HG02642 (cell line): ENCODE measurements around the gene WDR4.
"Not testable (repeated sequence)": the region's sequence is repeated elsewhere in the genome, so short reads cannot be mapped to it uniquely, and the experiment has no call there.

Experiments used
- ATAC-seq: cut with Tn5 transposase; IDR thresholded peaks from one replicate; pipeline ENCODE4 v1.9.1; 2021; ENCODE audit warnings: mild to moderate bottlenecking; ENCODE audit not compliant: unreplicated experiment, poor library complexity

Gene WDR4, protein sequence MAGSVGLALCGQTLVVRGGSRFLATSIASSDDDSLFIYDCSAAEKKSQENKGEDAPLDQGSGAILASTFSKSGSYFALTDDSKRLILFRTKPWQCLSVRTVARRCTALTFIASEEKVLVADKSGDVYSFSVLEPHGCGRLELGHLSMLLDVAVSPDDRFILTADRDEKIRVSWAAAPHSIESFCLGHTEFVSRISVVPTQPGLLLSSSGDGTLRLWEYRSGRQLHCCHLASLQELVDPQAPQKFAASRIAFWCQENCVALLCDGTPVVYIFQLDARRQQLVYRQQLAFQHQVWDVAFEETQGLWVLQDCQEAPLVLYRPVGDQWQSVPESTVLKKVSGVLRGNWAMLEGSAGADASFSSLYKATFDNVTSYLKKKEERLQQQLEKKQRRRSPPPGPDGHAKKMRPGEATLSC

GRCh38 chr21:42878993-42879787 is at the start of gene WDR4:
Gene WDR4 (minus strand): TSS chr21:42879539. CDS start chr21:42879495, 44 bp downstream.
- peak; percentile 89 for ATAC-seq

- not testable (repeated sequence) for ATAC-seq
Measured at GRCh38 chr21:42927474-42928200, 48.3 kb upstream of the WDR4 start.

GRCh38 chr21:42925114-42925926 is 46.0 kb upstream of the WDR4 start, which contains the start of gene ERVH48-1:
Gene ERVH48-1 (minus strand): TSS chr21:42925630. CDS start chr21:42919006, 6,624 bp downstream.
- no peak for ATAC-seq

DNA sequence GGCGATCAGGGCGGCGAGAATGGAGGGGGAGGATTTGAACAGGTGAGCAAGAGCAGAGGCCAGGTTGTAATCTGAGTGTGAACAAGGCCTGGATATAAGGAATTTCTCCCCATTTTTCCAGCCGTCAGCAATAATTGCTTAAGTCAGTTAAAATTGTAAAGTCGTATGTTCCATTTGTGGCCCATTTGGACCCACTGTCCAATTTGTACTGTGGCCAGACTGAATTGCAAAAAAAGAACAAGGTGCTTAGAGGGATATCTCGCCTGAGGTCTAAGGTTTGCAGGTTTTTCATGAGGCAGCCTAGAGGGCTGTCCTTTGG is 45.1 kb upstream of the WDR4 start:
- no peak for ATAC-seq

DNA sequence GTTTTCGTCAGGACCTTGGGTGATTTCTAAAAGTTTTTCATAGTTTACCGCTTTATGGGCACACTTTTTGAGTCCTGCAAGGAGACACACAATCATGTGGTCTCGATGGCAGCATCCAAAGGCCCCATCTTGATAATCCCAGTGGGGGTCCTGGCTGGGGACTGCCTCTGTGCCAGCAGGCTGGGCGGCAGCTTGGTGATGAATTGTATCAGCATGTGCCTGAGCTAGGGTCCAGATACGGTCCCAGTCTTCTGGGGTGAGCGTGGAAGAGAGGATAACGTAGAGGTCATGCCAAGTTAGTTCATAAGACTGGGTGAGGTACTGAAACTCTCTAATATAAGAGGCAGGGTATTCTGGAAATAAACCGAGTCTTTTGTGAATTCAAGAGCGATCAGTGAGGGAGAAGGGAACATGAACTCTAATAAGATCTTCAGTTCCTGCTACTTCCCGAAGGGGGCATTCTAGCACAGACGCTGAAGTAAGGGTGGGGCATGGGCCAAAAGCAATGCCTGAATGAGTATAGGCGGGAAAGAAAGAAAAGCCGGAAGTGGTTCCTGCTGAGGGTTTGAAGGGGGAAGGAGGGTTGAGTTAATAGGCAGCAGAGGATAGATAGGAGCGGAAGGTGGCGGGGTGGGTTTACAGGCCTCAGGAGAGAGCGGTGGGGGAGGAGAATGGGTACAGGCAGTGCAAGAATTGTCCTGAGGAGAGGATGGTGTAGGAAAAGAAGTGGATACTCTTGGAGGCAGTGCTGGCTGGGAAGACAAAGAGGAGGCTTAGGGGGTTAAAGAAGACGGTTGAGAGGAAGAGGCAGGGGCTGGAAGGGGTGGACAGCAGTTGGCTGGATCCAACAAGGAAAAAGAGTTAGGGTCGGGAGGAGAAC is 44.5 kb upstream of the WDR4 start:
- ATAC-seq, result peak; percentile 64

DNA sequence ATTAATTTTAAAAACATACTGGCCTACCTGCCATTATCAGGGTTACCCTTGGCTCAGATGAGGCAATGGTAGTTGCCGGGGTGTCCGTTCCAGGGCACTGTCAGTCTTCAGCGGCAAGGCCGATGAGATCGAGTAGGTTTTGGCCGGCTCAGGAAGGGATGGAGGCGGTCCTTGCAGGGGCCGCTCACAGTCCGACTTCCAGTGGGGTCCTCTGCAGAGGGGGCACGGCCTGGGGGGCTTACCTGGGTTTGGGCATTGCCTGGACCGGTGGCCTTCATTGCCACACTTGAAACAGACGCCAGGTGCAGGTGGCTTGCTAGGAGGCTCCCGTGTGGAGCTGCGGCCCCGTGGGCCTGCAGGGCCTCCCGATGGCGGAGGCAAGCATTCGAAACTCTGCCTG is 43.6 kb upstream of the WDR4 start:
- no peak for ATAC-seq

- ATAC-seq, result no peak
Measured at GRCh38 chr21:42921927-42922326, 42.6 kb upstream of the WDR4 start.

DNA sequence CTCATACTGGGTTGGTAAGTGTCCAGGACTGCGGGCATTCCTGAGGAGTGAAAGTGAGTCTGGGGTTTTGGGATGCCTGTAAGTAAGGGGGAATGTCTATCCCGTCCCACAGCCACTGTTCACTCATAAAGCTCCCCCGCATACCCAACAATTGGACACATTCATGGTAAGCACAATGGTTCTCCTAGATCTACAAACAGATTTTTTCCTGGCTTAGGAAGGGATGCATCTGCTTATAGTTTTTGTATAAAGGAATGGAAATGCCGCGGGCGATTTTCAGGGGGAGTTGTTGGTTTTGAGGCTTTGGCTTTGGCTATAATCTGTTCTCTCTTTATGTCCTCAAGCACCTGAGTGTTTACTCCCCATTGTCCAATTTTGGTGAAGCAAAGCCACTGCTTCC is 39.0 kb upstream of the WDR4 start:
- no peak for ATAC-seq

- ATAC-seq, result no peak
Measured at GRCh38 chr21:42913476-42913875, 34.1 kb upstream of the WDR4 start.

DNA sequence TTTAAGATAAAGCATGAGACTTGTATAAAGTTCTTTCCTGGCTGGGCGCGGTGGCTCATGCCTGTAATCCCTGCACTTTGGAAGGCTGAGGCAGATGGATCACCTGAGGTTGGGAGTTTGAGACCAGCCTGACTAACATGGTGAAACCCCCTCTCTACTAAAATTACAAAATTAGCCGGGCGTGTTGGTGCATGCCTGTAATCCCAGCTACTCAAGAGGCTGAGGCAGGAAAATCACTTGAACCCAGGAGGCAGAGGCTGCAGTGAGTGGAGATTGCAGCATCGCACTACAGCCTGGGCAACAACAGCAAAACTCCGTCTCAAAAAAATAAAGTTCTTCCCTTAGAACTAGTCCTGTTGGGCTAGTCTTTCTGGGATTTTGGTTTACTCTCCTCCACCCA is 32.6 kb upstream of the WDR4 start:
- not testable (repeated sequence) for ATAC-seq

DNA sequence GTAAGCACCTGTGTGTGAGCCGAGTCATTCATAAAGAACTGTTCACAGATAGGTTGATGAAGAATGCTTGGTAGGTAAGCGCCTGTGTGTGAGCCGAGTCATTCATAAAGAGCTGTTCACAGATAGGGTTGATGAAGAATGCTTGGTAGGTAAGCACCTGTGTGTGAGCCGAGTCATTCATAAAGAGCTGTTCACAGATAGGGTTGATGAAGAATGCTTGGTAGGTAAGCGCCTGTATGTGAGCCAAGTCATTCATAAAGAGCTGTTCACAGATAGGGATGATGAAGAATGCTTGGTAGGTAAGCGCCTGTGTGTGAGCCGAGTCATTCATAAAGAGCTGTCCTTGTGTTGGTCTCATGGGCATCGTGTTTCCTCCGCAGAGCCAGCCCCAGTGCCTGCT is 29.1 kb upstream of the WDR4 start:
- ATAC-seq, result not testable (repeated sequence)

DNA sequence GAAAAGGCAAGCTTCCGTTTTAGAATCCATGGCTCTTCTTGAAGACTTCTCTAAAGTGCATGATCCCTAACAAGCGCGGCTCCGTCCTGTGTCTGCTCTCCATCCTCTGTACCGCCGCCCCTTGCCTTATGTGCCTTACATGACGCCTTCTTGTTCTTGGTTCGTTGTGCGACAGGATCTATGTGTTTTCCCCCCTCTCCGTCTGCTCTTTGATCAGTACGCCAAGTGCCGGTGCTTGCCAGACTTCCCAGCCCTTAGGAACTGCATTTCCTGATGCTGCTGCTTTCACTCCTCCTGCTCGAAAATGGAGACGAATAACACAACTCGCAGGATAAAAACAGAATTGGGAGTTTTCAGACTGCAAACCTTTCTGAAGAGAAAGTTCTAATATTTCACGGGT is 26.9 kb upstream of the WDR4 start:
- no peak for ATAC-seq

- ATAC-seq, result no peak
Measured at GRCh38 chr21:42905195-42905594, 25.9 kb upstream of the WDR4 start.

DNA sequence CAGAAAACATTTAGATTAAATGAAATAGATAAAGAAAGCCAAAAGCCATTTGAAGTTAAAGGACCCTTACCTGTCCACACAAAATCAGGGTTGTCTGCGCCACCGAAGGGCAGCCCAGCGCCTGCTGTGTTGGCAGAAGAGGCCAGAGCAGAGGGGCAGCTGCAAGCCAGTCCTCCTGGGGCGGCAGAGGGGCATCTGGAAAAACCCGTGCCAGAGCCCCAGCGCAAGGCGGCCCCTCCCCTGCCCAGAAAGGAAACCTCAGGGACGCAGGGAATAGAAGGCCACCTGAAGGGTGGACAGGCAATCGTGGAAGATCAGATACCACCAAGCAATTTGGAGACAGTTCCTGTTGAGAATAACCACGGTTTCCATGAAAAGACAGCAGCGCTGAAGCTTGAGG is 24.5 kb upstream of the WDR4 start:
- no peak for ATAC-seq

GRCh38 chr21:42900446-42900845 is 21.1 kb upstream of the WDR4 start:
- ATAC-seq, result no peak

DNA sequence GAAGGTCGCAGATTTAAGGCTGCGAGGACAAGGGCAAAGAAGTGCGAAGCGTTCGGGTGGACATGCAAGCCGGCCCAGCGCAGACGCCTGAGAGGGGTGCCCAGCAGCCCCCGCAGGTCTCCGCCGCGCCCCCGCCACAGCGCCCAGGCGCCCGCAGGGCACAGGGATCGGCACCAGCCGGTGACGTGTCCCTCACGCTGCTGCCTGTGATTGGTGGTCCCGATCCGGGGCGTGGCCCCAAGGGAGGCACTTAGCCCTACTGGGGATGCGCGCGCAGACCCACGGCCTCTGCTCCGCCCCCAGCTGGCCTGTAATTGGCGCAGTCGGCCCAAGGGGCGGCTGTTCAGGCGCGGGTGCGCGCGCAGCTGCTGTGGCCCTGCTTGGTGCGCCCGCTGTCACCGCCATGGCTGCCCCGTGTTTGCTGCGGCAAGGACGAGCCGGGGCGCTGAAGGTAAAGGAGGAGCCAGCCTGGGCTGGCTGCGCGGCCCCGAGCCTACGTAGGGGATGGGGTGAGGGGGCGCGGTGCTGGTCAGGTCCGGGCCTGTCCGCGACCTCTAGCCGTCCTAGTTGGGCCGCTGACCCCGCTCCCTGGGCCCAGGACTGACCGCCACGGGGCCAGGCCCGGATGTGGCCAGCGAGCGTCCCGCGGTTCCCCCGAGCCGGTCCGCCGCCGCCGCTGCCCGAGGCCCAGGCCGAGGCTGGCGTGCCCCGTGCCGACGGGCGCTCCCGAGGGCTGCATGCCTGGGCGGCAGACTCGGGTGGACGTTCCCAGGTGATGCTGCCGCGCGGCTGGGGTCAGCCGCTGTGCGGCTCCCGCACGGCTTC is 13.8 kb upstream of the WDR4 start, which contains the start of gene NDUFV3:
Gene NDUFV3 (plus strand): TSS at position 379 of the 825 bp plus-strand sequence. CDS start 25 bp downstream, at position 404.
- ATAC-seq, result peak; percentile 93

- no peak for ATAC-seq
Measured at GRCh38 chr21:42892582-42892930, 13.2 kb upstream of the WDR4 start.

GRCh38 chr21:42887326-42887725 is 8.0 kb upstream of the WDR4 start:
- no peak for ATAC-seq
